Spinal cord (tissue), 10 donors: ENCODE results near the gene EXOC8. TPM values are rescaled to one million over a fixed set of nuclear protein-coding genes. Genes with fewer than 3 reads are reported as not detected.
"Not testable (repeated sequence)": the region's sequence is repeated elsewhere in the genome, so short reads cannot be mapped to it uniquely, and the experiment has no call there.

Experiments
- DNase-seq, 6 donors: peaks; one replicate each; pipeline versions ENCODE4 v3.0.0 to v3.0.0-alpha.2; 2013 to 2015; ENCODE audit warnings: low spot score in 6 of 6, low read depth in 4 of 6
- H3K27ac ChIP-seq: one replicate; pipeline ENCODE4 v1.5.1; 2013; ENCODE audit warnings: low read depth, low read length, control low read depth
- H3K27me3 ChIP-seq: one replicate; pipeline ENCODE4 v1.6.1; 2013; ENCODE audit warnings: low read length; ENCODE audit not compliant: control insufficient read depth, insufficient read depth
- H3K36me3 ChIP-seq: one replicate; pipeline ENCODE4 v1.6.1; 2013; ENCODE audit warnings: low read length; ENCODE audit not compliant: control insufficient read depth, insufficient read depth
- H3K4me1 ChIP-seq: one replicate; pipeline ENCODE4 v1.6.1; 2013; ENCODE audit warnings: low read length; ENCODE audit not compliant: control insufficient read depth, insufficient read depth
- H3K4me3 ChIP-seq: one replicate; pipeline ENCODE4 v1.5.1; 2013; ENCODE audit warnings: low read depth, low read length, control low read depth
- H3K9me3 ChIP-seq: one replicate; pipeline ENCODE4 v1.6.1; 2013; ENCODE audit warnings: low read length; ENCODE audit not compliant: control insufficient read depth, insufficient read depth
- WGBS: methylation state at CpG from one replicate; pipeline ENCODE4 v1.1.5; 2013; ENCODE audit warnings: missing lambda C conversion rate; ENCODE audit not compliant: insufficient coverage; 5-methylcytosine and 5-hydroxymethylcytosine counted together
- polyA plus RNA-seq, 2 donors: library from polyadenylated mRNA; unstranded; fragments of 120-200 nt; gene quantifications; one replicate each; pipeline ENCODE4 v1.2.1, GENCODE V29; 2013; ENCODE audit not compliant: insufficient read length in 2 of 2
- total RNA-seq, 2 donors: library from RNA; depleted of rRNA in 1 of 2; stranded (reverse); fragments of 120-200 nt in 1 of 2; fragments of >200 nt in 1 of 2; gene quantifications; one replicate each; pipeline versions ENCODE4 v1.2.3 to v1.2.4, GENCODE V29; 2013 to 2014
- donor health status: healthy.

Gene EXOC8
- total and polyA plus RNA-seq, 4 donors = 11.5 to 26.9 (median 13.9) TPM

GRCh38 chr1:231355171-231355570 is 17.5 kb upstream of the EXOC8 start:
- no peaks in the 10 kb centered on the region for H3K9me3 ChIP-seq
- no peak for DNase-seq
- peaks cover 4% of the 10 kb centered on the region for H3K36me3 ChIP-seq
- no peaks in the 10 kb centered on the region for H3K4me1 ChIP-seq
- H3K27me3 ChIP-seq = no peaks in the 10 kb centered on the region
- WGBS = 91% methylated on average over 3 of the region's 3 CpGs
- no peak overlapping the region for H3K4me3 ChIP-seq
- no peak overlapping the region for H3K27ac ChIP-seq

- H3K4me3 ChIP-seq = no peak overlapping the region
- H3K27ac ChIP-seq = no peak overlapping the region
- no peaks in the 10 kb centered on the region for H3K27me3 ChIP-seq
- H3K36me3 ChIP-seq = peaks cover 8% of the 10 kb centered on the region
- no peaks in the 10 kb centered on the region for H3K9me3 ChIP-seq
- H3K4me1 ChIP-seq = no peaks in the 10 kb centered on the region
- no peak for DNase-seq
- no CpG with 5 or more reads among the region's 5 CpGs for WGBS
These were observed 16.8 kb upstream of the EXOC8 start for GRCh38 chr1:231354330-231355020.

GRCh38 chr1:231353086-231353485 is 15.4 kb upstream of the EXOC8 start:
- Histone ChIP-seq H3K4me3 (no peak overlapping the region), H3K27me3 (no peaks in the 10 kb centered on the region), H3K9me3 (no peaks in the 10 kb centered on the region), H3K36me3 (peaks cover 11% of the 10 kb centered on the region), H3K4me1 (no peaks in the 10 kb centered on the region), H3K27ac (no peak overlapping the region)
- DNase-seq = no peak
- WGBS = no CpG with 5 or more reads among the region's 2 CpGs

GRCh38 chr1:231351816-231352215 is 14.2 kb upstream of the EXOC8 start:
- no peak for DNase-seq
- H3K27ac ChIP-seq = no peak overlapping the region
- H3K9me3 ChIP-seq = no peaks in the 10 kb centered on the region
- WGBS = no CpG with 5 or more reads among the region's 2 CpGs
- no peak overlapping the region for H3K4me3 ChIP-seq
- no peaks in the 10 kb centered on the region for H3K4me1 ChIP-seq
- H3K27me3 ChIP-seq = no peaks in the 10 kb centered on the region
- H3K36me3 ChIP-seq = peaks cover 14% of the 10 kb centered on the region

GRCh38 chr1:231348856-231349255 is 11.2 kb upstream of the EXOC8 start:
- no CpG with 5 or more reads among the region's 1 CpG for WGBS
- not testable (repeated sequence) for DNase-seq

GRCh38 chr1:231348442-231348841 is 10.8 kb upstream of the EXOC8 start:
- Histone ChIP-seq H3K27me3 (no peaks in the 10 kb centered on the region), H3K4me3 (no peak overlapping the region), H3K36me3 (peaks cover 22% of the 10 kb centered on the region), H3K9me3 (no peaks in the 10 kb centered on the region), H3K27ac (no peak overlapping the region), H3K4me1 (no peaks in the 10 kb centered on the region)
- no peak for DNase-seq
- 100% methylated on average over 3 of the region's 4 CpGs for WGBS

More at GRCh38 chr1:231348856-231349255, 11.2 kb upstream of the EXOC8 start:
- peaks cover 22% of the 10 kb centered on the region for H3K36me3 ChIP-seq
- H3K4me3 ChIP-seq, H3K9me3 ChIP-seq, H3K27ac ChIP-seq, H3K27me3 ChIP-seq, H3K4me1 ChIP-seq: not testable (repeated sequence)

- no peak for DNase-seq
- Histone ChIP-seq H3K9me3 (no peaks in the 10 kb centered on the region), H3K27me3 (no peaks in the 10 kb centered on the region), H3K36me3 (peaks cover 22% of the 10 kb centered on the region), H3K27ac (no peak overlapping the region), H3K4me3 (no peak overlapping the region), H3K4me1 (no peaks in the 10 kb centered on the region)
- 96% methylated on average over 3 of the region's 4 CpGs for WGBS
These were observed 10.3 kb upstream of the EXOC8 start for GRCh38 chr1:231347961-231348360.

- Histone ChIP-seq H3K9me3 (no peaks in the 10 kb centered on the region), H3K27me3 (no peaks in the 10 kb centered on the region), H3K36me3 (peaks cover 16% of the 10 kb centered on the region), H3K27ac (no peak overlapping the region), H3K4me3 (no peak overlapping the region), H3K4me1 (peaks cover 27% of the 10 kb centered on the region)
- WGBS = 89% methylated on average over 3 of the region's 6 CpGs
- DNase-seq = no peak
These were observed 2.8 kb upstream of the EXOC8 start for GRCh38 chr1:231340328-231341013.

GRCh38 chr1:231338270-231339128 is 847 bp upstream of the EXOC8 start, which contains the start of gene SPRTN:
TSS of gene SPRTN (plus strand) at chr1:231338293. CDS start at chr1:231338384, 91 bp downstream.
- Histone ChIP-seq H3K27me3 (no peaks in the 10 kb centered on the region), H3K9me3 (no peaks in the 10 kb centered on the region), H3K27ac (peak within 1 kb of the TSS; percentile 92), H3K4me3 (peak within 1 kb of the TSS; percentile 93), H3K4me1 (peaks cover 31% of the 10 kb centered on the region), H3K36me3 (peaks cover 13% of the 10 kb centered on the region)
- DNase-seq = peak in 2 of 6 donors; percentile 1 to 9
- WGBS = under 1% methylated on average over 33 of the region's 43 CpGs
